Esophagus (tissue), 2 donors: ENCODE measurements around the gene GRIK2. TPM values are rescaled to one million over a fixed set of nuclear protein-coding genes. Genes with fewer than 3 reads are reported as not detected.
"Not testable (repeated sequence)": the region's sequence is repeated elsewhere in the genome, so short reads cannot be mapped to it uniquely, and the experiment has no call there.

Experiments
- H3K27ac ChIP-seq, 2 donors: one replicate each; pipeline ENCODE4 v1.5.1; 2013; ENCODE audit warnings: low read depth in 2 of 2, mild to moderate bottlenecking in 2 of 2, inconsistent platforms in 1 of 2, low read length in 1 of 2, moderate library complexity in 1 of 2
- H3K27me3 ChIP-seq, 2 donors: one replicate each; pipeline ENCODE4 v1.6.1; 2013; ENCODE audit warnings: low read length in 2 of 2, control low read depth in 1 of 2, mild to moderate bottlenecking in 1 of 2; ENCODE audit not compliant: insufficient read depth in 2 of 2, control insufficient read depth in 1 of 2
- H3K36me3 ChIP-seq, 2 donors: one replicate each; pipeline ENCODE4 v1.6.1; 2013; ENCODE audit warnings: low read length in 1 of 2; ENCODE audit not compliant: control insufficient read depth in 2 of 2, insufficient read depth in 2 of 2
- H3K4me1 ChIP-seq, 2 donors: one replicate each; pipeline ENCODE4 v1.6.1; 2013; ENCODE audit warnings: low read length in 1 of 2; ENCODE audit not compliant: control insufficient read depth in 2 of 2, insufficient read depth in 2 of 2
- H3K4me3 ChIP-seq, 2 donors: one replicate each; pipeline ENCODE4 v1.5.1; 2013; ENCODE audit warnings: low read length in 2 of 2, mild to moderate bottlenecking in 2 of 2, low read depth in 1 of 2, moderate library complexity in 1 of 2
- H3K9me3 ChIP-seq, 2 donors: one replicate each; pipeline ENCODE4 v1.6.1; 2013; ENCODE audit warnings: mild to moderate bottlenecking in 2 of 2, low read depth in 1 of 2, low read length in 1 of 2, moderate library complexity in 1 of 2; ENCODE audit not compliant: control insufficient read depth in 2 of 2, insufficient read depth in 1 of 2
- WGBS, 2 donors: extraction: QIAGEN DNeasy Blood & Tissue Kit; methylation state at CpG; one replicate each; pipeline ENCODE4 v1.1.7; 2013; 5-methylcytosine and 5-hydroxymethylcytosine counted together
- polyA plus RNA-seq, 2 donors: library from polyadenylated mRNA; stranded (reverse); fragments of 200-250 nt; gene quantifications; one replicate each; pipeline ENCODE4 v1.2.3, GENCODE V29; 2013
- donor health status: healthy with polysubstance abuse.
- donor health status: Bipolar disorder and iron deficiency.

The GRIK2 gene
- polyA plus RNA-seq, 2 donors, result 0.06 to 0.08 TPM

DNA sequence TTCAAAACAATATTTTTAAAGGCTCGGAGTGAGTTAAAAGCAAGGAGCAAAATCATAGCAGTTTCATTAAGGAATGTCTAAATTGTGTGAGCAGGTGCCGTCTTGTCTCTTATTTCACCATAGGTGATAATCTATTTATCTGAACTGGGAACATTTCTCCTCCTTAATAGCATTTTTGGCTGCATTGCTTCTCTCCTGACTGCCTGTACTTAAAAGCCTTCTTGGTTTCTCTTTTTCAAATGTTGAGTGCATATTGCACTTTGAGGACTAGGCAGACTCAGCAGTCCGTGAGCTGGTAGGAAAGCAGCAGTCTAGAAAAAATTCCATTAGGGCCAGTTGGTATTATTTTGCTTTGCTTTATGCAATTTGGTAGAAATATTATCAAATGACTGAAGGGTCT, 645.9 kb downstream of the GRIK2 start:
- Histone ChIP-seq H3K27me3 (no peaks in the 10 kb centered on the region), H3K36me3 (no peaks in the 10 kb centered on the region), H3K9me3 (no peaks in the 10 kb centered on the region), H3K4me1 (no peaks in the 10 kb centered on the region), H3K4me3 (no peak overlapping the region), H3K27ac (no peak overlapping the region)
- WGBS, 2 donors, result 73 to 74% methylated on average over 3 of the region's 3 CpGs

DNA sequence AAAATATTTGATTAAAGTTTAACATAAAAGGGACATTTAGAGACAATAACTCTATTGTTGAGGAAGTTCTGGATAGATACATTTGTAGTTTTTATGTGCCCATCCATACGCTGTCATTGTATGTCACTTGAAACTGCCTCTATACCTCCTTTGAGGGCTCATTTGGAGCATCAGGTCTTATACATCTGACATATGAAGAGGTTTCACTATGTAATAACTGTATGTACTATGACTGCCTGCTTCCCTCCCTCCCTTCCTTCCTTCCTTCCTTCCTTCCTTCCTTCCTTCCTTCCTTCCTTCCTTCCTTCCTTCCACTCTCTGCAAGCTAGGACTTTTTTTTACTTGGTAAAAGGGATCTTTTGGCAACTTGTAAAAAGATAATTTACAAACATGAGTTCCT, 657.5 kb downstream of the GRIK2 start:
- 94 to 95% methylated on average over 1 of the region's 1 CpG for WGBS, 2 donors
- H3K9me3 ChIP-seq, result no peaks in the 10 kb centered on the region
- H3K36me3 ChIP-seq, result no peaks in the 10 kb centered on the region
- no peaks in the 10 kb centered on the region for H3K27me3 ChIP-seq
- no peak overlapping the region for H3K27ac ChIP-seq
- no peak overlapping the region for H3K4me3 ChIP-seq
- H3K4me1 ChIP-seq, result no peaks in the 10 kb centered on the region

DNA sequence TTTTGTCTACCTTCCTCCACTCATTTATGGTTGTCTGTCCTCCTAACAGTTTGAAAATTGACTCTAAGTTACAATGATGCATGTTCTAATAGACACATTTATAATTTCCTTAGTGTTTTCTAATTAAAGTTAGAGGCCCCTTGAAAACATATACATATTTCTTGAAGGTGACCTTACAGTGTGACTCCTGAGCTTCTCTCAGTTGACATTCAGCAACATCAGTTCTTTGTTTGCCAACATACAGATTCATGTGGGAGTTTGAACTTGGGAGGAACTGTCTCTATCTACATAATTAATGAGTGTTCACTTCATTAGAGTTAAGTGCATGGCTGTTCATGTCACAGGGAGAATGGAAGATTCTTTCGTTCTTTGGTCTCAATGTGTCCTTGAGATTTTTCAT, 658.2 kb downstream of the GRIK2 start:
- H3K27ac ChIP-seq, result no peak overlapping the region
- H3K4me3 ChIP-seq, result no peak overlapping the region
- no peaks in the 10 kb centered on the region for H3K4me1 ChIP-seq
- no peaks in the 10 kb centered on the region for H3K36me3 ChIP-seq
- H3K27me3 ChIP-seq, result no peaks in the 10 kb centered on the region
- no peaks in the 10 kb centered on the region for H3K9me3 ChIP-seq
- 81 to 85% methylated on average over 1 of the region's 1 CpG for WGBS, 2 donors

DNA sequence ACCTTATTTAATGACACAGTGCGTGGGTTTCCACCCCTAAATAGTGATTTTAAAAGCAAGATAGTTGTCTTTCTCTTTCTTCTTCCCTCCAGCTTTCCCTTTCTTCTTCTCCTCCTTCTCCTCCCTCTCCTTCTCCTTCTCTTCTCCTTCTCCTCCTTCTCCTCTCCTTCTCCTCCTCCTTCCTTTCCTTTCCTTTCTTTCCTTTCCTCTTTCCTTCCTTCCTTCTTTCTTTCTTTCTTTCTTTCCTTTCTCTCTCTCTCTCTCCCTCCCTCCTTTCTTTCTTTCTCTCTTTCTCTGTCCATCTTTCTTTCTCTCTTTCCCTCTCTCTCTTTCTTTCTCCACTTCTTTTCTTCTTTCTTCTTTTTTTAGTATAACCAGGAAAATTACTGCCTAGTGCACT, 670.6 kb downstream of the GRIK2 start:
- Histone ChIP-seq H3K27me3 (no peaks in the 10 kb centered on the region), H3K36me3 (no peaks in the 10 kb centered on the region), H3K27ac (no peak overlapping the region), H3K9me3 (no peaks in the 10 kb centered on the region), H3K4me1 (no peaks in the 10 kb centered on the region), H3K4me3 (no peak overlapping the region)
- whole genome bisulfite sequencing, 2 donors, result 64 to 80% methylated on average over 1 of the region's 1 CpG

DNA sequence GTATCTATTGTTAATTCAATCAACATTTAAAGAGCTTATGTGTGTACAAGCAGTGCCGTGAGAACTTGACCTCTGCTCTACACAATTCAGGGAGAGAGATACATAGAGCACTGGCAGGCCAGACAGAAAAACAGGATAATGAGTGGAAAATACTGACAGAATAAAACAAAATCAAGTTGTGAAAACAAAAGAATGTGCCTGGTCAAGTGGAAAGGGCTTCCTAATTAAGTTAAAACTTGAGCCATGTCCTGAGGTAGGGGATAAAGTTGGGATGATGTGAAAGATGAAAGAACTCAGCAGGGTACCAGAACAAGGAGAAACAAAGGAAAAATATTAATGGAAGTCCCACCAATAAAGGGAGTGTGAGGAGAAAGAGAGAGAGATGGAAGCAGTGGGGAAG, 672.8 kb downstream of the GRIK2 start:
- WGBS, 2 donors, result 67 to 75% methylated on average over 1 of the region's 1 CpG
- H3K27ac ChIP-seq, result no peak overlapping the region
- H3K27me3 ChIP-seq, result no peaks in the 10 kb centered on the region
- H3K9me3 ChIP-seq, result no peaks in the 10 kb centered on the region
- no peaks in the 10 kb centered on the region for H3K4me1 ChIP-seq
- no peaks in the 10 kb centered on the region for H3K36me3 ChIP-seq
- H3K4me3 ChIP-seq, result no peak overlapping the region

DNA sequence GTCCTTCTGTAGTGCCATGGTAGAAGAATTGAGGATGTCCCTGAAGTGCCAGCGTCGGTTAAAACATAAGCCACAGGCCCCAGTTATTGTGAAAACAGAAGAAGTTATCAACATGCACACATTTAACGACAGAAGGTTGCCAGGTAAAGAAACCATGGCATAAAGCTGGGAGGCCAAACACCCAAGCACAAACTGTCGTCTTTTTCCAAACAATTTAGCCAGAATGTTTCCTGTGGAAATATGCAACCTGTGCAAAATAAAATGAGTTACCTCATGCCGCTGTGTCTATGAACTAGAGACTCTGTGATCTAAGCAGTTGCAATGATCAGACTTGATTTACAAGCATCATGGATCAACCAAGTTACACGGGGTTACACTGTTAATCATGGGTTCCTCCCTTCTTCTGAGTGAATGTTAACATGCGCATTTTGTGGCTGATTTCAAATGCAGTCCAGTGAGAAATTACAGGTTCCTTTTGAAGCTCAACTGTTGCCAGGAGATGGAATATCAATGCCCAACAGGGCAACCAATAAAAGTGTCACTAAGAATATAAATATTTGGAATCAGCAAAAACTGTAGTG, 674.9 kb downstream of the GRIK2 start:
- Histone ChIP-seq H3K4me3 (no peak overlapping the region), H3K4me1 (no peaks in the 10 kb centered on the region), H3K36me3 (no peaks in the 10 kb centered on the region), H3K27ac (no peak overlapping the region), H3K9me3 (no peaks in the 10 kb centered on the region), H3K27me3 (no peaks in the 10 kb centered on the region)
- 74 to 77% methylated on average over 7 of the region's 7 CpGs for WGBS, 2 donors

DNA sequence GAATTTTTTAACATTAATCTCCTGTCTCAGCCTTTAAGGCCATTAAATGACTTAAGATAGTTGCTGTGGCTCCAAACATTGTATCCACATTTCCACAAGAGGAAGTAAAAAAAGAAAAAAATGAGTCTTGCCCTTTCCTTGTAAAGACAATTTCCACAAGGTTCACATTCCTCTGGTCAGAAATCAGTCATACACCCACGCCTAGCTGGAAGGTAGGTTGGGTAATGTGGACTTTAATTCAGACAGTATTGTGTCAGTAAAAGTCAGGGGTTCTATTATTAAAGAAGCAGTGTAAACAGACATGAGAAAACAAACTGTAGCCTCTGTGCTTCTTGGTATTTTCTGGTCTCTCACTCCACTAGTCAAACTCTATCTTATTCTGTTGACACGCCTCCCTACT, 682.0 kb downstream of the GRIK2 start:
- 60 to 61% methylated on average over 2 of the region's 2 CpGs for WGBS, 2 donors

DNA sequence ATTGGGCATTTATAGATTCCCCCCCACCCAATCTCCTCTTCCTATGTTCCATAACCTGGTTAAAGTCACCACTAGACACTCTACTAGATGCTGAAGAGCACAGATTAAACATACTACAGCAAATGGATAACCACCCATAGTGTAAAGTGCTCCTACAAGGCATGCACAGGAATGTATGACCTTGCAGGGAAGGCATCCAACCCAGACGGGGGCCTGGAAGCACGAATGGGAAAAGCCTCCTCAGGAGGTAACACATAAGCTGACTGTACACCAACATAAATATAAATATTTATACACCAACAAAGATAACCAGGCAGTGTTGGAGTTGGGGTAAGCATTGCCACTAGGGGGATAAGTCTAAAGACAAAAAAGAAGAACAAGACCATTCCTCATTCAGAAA, 691.7 kb downstream of the GRIK2 start:
- WGBS, 2 donors, result 49% methylated on average over 2 of the region's 2 CpGs
- Histone ChIP-seq H3K27me3 (no peaks in the 10 kb centered on the region), H3K27ac (no peak overlapping the region), H3K36me3 (no peaks in the 10 kb centered on the region), H3K4me3 (no peak overlapping the region), H3K9me3 (no peaks in the 10 kb centered on the region), H3K4me1 (no peaks in the 10 kb centered on the region)

More for the DNA sequence above, 682.0 kb downstream of the GRIK2 start:
- Histone ChIP-seq H3K27ac (no peak overlapping the region), H3K36me3 (no peaks in the 10 kb centered on the region), H3K27me3 (no peaks in the 10 kb centered on the region), H3K4me3 (no peak overlapping the region), H3K9me3 (peaks cover 0 to 2% of the 10 kb centered on the region in 2 donors), H3K4me1 (no peaks in the 10 kb centered on the region)

DNA sequence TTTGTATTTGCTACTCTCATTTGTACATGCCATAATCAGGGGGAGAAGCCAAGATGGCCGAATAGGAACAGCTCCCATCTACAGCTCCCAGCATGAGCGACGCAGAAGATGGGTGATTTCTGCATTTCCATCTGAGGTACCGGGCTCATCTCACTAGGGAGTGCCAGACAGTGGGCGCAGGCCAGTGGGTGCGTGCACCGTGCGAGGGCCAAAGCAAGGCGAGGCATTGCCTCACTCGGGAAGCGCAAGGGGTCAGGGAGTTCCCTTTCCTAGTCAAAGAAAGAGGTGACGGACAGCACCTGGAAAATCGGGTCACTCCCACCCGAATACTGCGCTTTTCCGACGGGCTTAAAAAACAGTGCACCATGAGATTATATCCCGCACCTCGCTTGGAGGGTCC, 694.7 kb downstream of the GRIK2 start:
- H3K27ac ChIP-seq, H3K4me1 ChIP-seq, H3K9me3 ChIP-seq, H3K27me3 ChIP-seq, H3K36me3 ChIP-seq, H3K4me3 ChIP-seq: not testable (repeated sequence)
- 90 to 94% methylated on average over 19 of the region's 19 CpGs for WGBS, 2 donors

DNA sequence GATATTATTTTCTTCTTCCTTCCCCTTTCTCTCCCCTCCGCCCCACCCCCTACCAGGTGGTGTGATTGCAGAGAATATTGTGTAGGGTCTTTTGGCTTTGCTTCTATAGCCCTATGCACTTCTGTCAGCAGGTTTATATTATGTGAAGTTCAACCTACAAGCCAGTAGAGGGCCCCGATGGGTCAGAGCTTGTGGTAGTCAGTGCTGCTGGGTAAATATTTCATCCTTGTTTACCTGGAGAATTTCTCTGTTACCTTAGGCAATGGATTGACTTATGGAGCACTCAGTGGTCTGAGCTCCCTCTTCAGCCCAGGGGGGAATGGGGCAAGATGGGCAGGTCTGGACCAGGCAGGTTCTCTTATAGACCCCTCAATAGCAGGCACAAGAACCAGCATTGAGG, 720.9 kb downstream of the GRIK2 start:
- Histone ChIP-seq H3K9me3 (peaks cover 3 to 10% of the 10 kb centered on the region in 2 donors), H3K36me3 (no peaks in the 10 kb centered on the region), H3K4me1 (no peaks in the 10 kb centered on the region), H3K4me3 (no peak overlapping the region), H3K27ac (no peak overlapping the region), H3K27me3 (no peaks in the 10 kb centered on the region)
- 27 to 45% methylated on average over 2 of the region's 2 CpGs for WGBS, 2 donors
